Measurements from ENCODE around the gene LAPTM5.

- TF ChIP-seq CTCF (IDR thresholded peaks at IDR 0.05) = no peak
- no peak for TF ChIP-seq POLR2A (IDR thresholded peaks at IDR 0.05)
Measured at GRCh38 chr1:30773722-30774358, 16.3 kb upstream of the LAPTM5 start.
